ENCODE results near the gene SEC14L3.
"Not testable (repeated sequence)": the region's sequence is repeated elsewhere in the genome, so short reads cannot be mapped to it uniquely, and the experiment has no call there.

SEC14L3 gene

GRCh38 chr22:30460147-30460546 lies 11.7 kb downstream of the SEC14L3 start:
- Histone ChIP-seq H3K4me1 (ENCODE audit: control insufficient read depth, insufficient read depth, low read length) (peaks cover 10% of the 10 kb centered on the region), H3K4me3 (ENCODE audit: low read length) (no peak overlapping the region), H3K9ac (ENCODE audit: low read length) (no peak overlapping the region), H3K9me3 (ENCODE audit: control insufficient read depth, low read length) (no peaks in the 10 kb centered on the region), H3K27me3 (replicated peaks; ENCODE audit: control insufficient read depth, insufficient read depth, low read length) (peaks cover 20% of the 10 kb centered on the region), H3K36me3 (ENCODE audit: control insufficient read depth, insufficient read depth, low read length, severe bottlenecking) (no peaks in the 10 kb centered on the region)
- DNase-seq (ENCODE audit: low read depth): no peak

GRCh38 chr22:30459181-30460052 lies 12.4 kb downstream of the SEC14L3 start:
- peak; percentile 22 for DNase-seq (ENCODE audit: low read depth)
- Histone ChIP-seq H3K9ac (ENCODE audit: low read length) (no peak overlapping the region), H3K4me3 (ENCODE audit: low read length) (no peak overlapping the region)

GRCh38 chr22:30457981-30458380 lies 13.8 kb downstream of the SEC14L3 start:
- Histone ChIP-seq H3K4me3 (ENCODE audit: low read length) (no peak overlapping the region), H3K9ac (ENCODE audit: low read length) (no peak overlapping the region), H3K27me3 (replicated peaks; ENCODE audit: control insufficient read depth, insufficient read depth, low read length) (peaks cover 15% of the 10 kb centered on the region), H3K4me1 (ENCODE audit: control insufficient read depth, insufficient read depth, low read length) (peaks cover 10% of the 10 kb centered on the region), H3K36me3 (ENCODE audit: control insufficient read depth, insufficient read depth, low read length, severe bottlenecking) (no peaks in the 10 kb centered on the region), H3K9me3 (ENCODE audit: control insufficient read depth, low read length) (no peaks in the 10 kb centered on the region)
- peak; percentile 8 for DNase-seq (ENCODE audit: low read depth)

More at GRCh38 chr22:30459181-30460052, 12.4 kb downstream of the SEC14L3 start:
- H3K27me3 ChIP-seq (replicated peaks; ENCODE audit: control insufficient read depth, insufficient read depth, low read length): peaks cover 15% of the 10 kb centered on the region
- H3K4me1 ChIP-seq (ENCODE audit: control insufficient read depth, insufficient read depth, low read length): peaks cover 10% of the 10 kb centered on the region
- no peaks in the 10 kb centered on the region for H3K9me3 ChIP-seq (ENCODE audit: control insufficient read depth, low read length)
- no peaks in the 10 kb centered on the region for H3K36me3 ChIP-seq (ENCODE audit: control insufficient read depth, insufficient read depth, low read length, severe bottlenecking)

GRCh38 chr22:30455075-30455840 lies 16.6 kb downstream of the SEC14L3 start:
- no peak overlapping the region for H3K9ac ChIP-seq (ENCODE audit: low read length)
- peaks cover 8% of the 10 kb centered on the region for H3K27me3 ChIP-seq (replicated peaks; ENCODE audit: control insufficient read depth, insufficient read depth, low read length)
- H3K4me3 ChIP-seq (ENCODE audit: low read length): no peak overlapping the region
- peaks cover 10% of the 10 kb centered on the region for H3K4me1 ChIP-seq (ENCODE audit: control insufficient read depth, insufficient read depth, low read length)
- H3K36me3 ChIP-seq (ENCODE audit: control insufficient read depth, insufficient read depth, low read length, severe bottlenecking): no peaks in the 10 kb centered on the region
- H3K9me3 ChIP-seq (ENCODE audit: control insufficient read depth, low read length): no peaks in the 10 kb centered on the region
- DNase-seq (ENCODE audit: low read depth): no peak

- Histone ChIP-seq H3K36me3 (ENCODE audit: control insufficient read depth, insufficient read depth, low read length, severe bottlenecking) (no peaks in the 10 kb centered on the region), H3K9me3 (ENCODE audit: control insufficient read depth, low read length) (no peaks in the 10 kb centered on the region), H3K4me3 (ENCODE audit: low read length) (no peak overlapping the region), H3K4me1 (ENCODE audit: control insufficient read depth, insufficient read depth, low read length) (peaks cover 10% of the 10 kb centered on the region), H3K9ac (ENCODE audit: low read length) (no peak overlapping the region), H3K27me3 (replicated peaks; ENCODE audit: control insufficient read depth, insufficient read depth, low read length) (peaks cover 8% of the 10 kb centered on the region)
- DNase-seq (ENCODE audit: low read depth): peak; percentile 36
Measured at GRCh38 chr22:30453731-30454510, 17.9 kb downstream of the SEC14L3 start.

GRCh38 chr22:30452861-30453260 lies 19.0 kb downstream of the SEC14L3 start:
- Histone ChIP-seq H3K27me3 (replicated peaks; ENCODE audit: control insufficient read depth, insufficient read depth, low read length) (peaks cover 8% of the 10 kb centered on the region), H3K36me3 (ENCODE audit: control insufficient read depth, insufficient read depth, low read length, severe bottlenecking) (no peaks in the 10 kb centered on the region), H3K4me1 (ENCODE audit: control insufficient read depth, insufficient read depth, low read length) (peaks cover 6% of the 10 kb centered on the region), H3K9me3 (ENCODE audit: control insufficient read depth, low read length) (no peaks in the 10 kb centered on the region), H3K9ac (ENCODE audit: low read length) (no peak overlapping the region), H3K4me3 (ENCODE audit: low read length) (no peak overlapping the region)
- DNase-seq (ENCODE audit: low read depth): no peak

- not testable (repeated sequence) for H3K36me3 ChIP-seq (ENCODE audit: control insufficient read depth, insufficient read depth, low read length, severe bottlenecking); H3K9ac ChIP-seq (ENCODE audit: low read length); H3K4me3 ChIP-seq (ENCODE audit: low read length); DNase-seq (ENCODE audit: low read depth); H3K4me1 ChIP-seq (ENCODE audit: control insufficient read depth, insufficient read depth, low read length); H3K9me3 ChIP-seq (ENCODE audit: control insufficient read depth, low read length); H3K27me3 ChIP-seq (replicated peaks; ENCODE audit: control insufficient read depth, insufficient read depth, low read length)
Measured at GRCh38 chr22:30451488-30451887, 20.3 kb downstream of the SEC14L3 start.

GRCh38 chr22:30447656-30448055 lies 24.2 kb downstream of the SEC14L3 start:
- Histone ChIP-seq H3K9ac (ENCODE audit: low read length) (no peak overlapping the region), H3K4me3 (ENCODE audit: low read length) (no peak overlapping the region), H3K27me3 (replicated peaks; ENCODE audit: control insufficient read depth, insufficient read depth, low read length) (peaks cover 8% of the 10 kb centered on the region), H3K4me1 (ENCODE audit: control insufficient read depth, insufficient read depth, low read length) (peaks cover 18% of the 10 kb centered on the region), H3K9me3 (ENCODE audit: control insufficient read depth, low read length) (no peaks in the 10 kb centered on the region), H3K36me3 (ENCODE audit: control insufficient read depth, insufficient read depth, low read length, severe bottlenecking) (no peaks in the 10 kb centered on the region)
- no peak for DNase-seq (ENCODE audit: low read depth)

GRCh38 chr22:30445438-30446145 lies 26.2 kb downstream of the SEC14L3 start:
- Histone ChIP-seq H3K36me3 (ENCODE audit: control insufficient read depth, insufficient read depth, low read length, severe bottlenecking) (no peaks in the 10 kb centered on the region), H3K9me3 (ENCODE audit: control insufficient read depth, low read length) (no peaks in the 10 kb centered on the region), H3K9ac (ENCODE audit: low read length) (peak overlapping the region; percentile 62), H3K4me1 (ENCODE audit: control insufficient read depth, insufficient read depth, low read length) (peaks cover 18% of the 10 kb centered on the region), H3K4me3 (ENCODE audit: low read length) (no peak overlapping the region), H3K27me3 (replicated peaks; ENCODE audit: control insufficient read depth, insufficient read depth, low read length) (peaks cover 2% of the 10 kb centered on the region)
- peak; percentile 15 for DNase-seq (ENCODE audit: low read depth)

- DNase-seq (ENCODE audit: low read depth): peak; percentile 70
- Histone ChIP-seq H3K4me3 (ENCODE audit: low read length) (no peak overlapping the region), H3K27me3 (replicated peaks; ENCODE audit: control insufficient read depth, insufficient read depth, low read length) (no peaks in the 10 kb centered on the region), H3K9me3 (ENCODE audit: control insufficient read depth, low read length) (no peaks in the 10 kb centered on the region), H3K4me1 (ENCODE audit: control insufficient read depth, insufficient read depth, low read length) (peaks cover 18% of the 10 kb centered on the region), H3K9ac (ENCODE audit: low read length) (peak overlapping the region; percentile 62), H3K36me3 (ENCODE audit: control insufficient read depth, insufficient read depth, low read length, severe bottlenecking) (no peaks in the 10 kb centered on the region)
Measured at GRCh38 chr22:30444632-30445437, 27.0 kb downstream of the SEC14L3 start.
